Liver (tissue), 9 donors: ENCODE measurements around the gene TPR. TPM values are rescaled to one million over a fixed set of nuclear protein-coding genes. Genes with fewer than 3 reads are reported as not detected.

Experiments used
- DNase-seq: peaks from one replicate; pipeline ENCODE4 v3.0.0-alpha.2; 2017; ENCODE audit warnings: low spot score
- H3K27ac ChIP-seq, 2 donors: one replicate each; pipeline ENCODE4 v1.7.0; 2013; ENCODE audit warnings: inconsistent platforms in 2 of 2, low read length in 2 of 2, control low read depth in 1 of 2, low read depth in 1 of 2, mild to moderate bottlenecking in 1 of 2
- H3K27me3 ChIP-seq, 4 donors: one replicate each; pipeline versions ENCODE4 v1.6.1 to v1.7.0; 2013; ENCODE audit warnings: low read length in 3 of 4, inconsistent platforms in 1 of 4, mild to moderate bottlenecking in 1 of 4, moderate library complexity in 1 of 4; ENCODE audit not compliant: control insufficient read depth in 4 of 4, insufficient read depth in 4 of 4
- H3K36me3 ChIP-seq, 4 donors: one replicate each; pipeline versions ENCODE4 v1.6.1 to v1.7.0; 2013; ENCODE audit warnings: low read length in 3 of 4, mild to moderate bottlenecking in 3 of 4, low read depth in 1 of 4, moderate library complexity in 1 of 4; ENCODE audit not compliant: control insufficient read depth in 4 of 4, insufficient read depth in 3 of 4
- H3K4me1 ChIP-seq, 4 donors: one replicate each; pipeline versions ENCODE4 v1.6.1 to v1.7.0; 2013; ENCODE audit warnings: low read length in 3 of 4, mild to moderate bottlenecking in 3 of 4, moderate library complexity in 1 of 4; ENCODE audit not compliant: control insufficient read depth in 4 of 4, insufficient read depth in 4 of 4
- H3K4me3 ChIP-seq, 3 donors: one replicate each; pipeline versions ENCODE4 v1.6.1 to v1.7.0; 2013; ENCODE audit warnings: low read length in 3 of 3, control low read depth in 1 of 3, low read depth in 1 of 3, mild to moderate bottlenecking in 1 of 3
- H3K9ac ChIP-seq, 2 donors: one replicate each; pipeline ENCODE4 v1.7.0; 2013; ENCODE audit warnings: low read length in 2 of 2, mild to moderate bottlenecking in 2 of 2, moderate library complexity in 2 of 2, control low read depth in 1 of 2, low read depth in 1 of 2
- H3K9me3 ChIP-seq, 4 donors: one replicate each; pipeline versions ENCODE4 v1.6.1 to v1.7.0; 2013; ENCODE audit warnings: low read length in 3 of 4; ENCODE audit not compliant: control insufficient read depth in 4 of 4
- CTCF ChIP-seq: fragments of 150-350 bp; IDR thresholded peaks from 2 replicates; pipeline ENCODE4 v1.5.1; 2017; ENCODE audit warnings: improper control_type of control experiment, low read depth, low read length; ENCODE audit not compliant: missing input control
- EGR1 ChIP-seq, 2 donors: IDR thresholded peaks; 2 replicates each; pipeline ENCODE4 v1.6.1; 2016 to 2018; ENCODE audit warnings: antibody characterized with exemption in 2 of 2, low read depth in 2 of 2
- FOXA2 ChIP-seq: IDR thresholded peaks from 2 replicates; pipeline ENCODE4 v1.6.1; 2016; ENCODE audit warnings: antibody characterized with exemption
- GABPA ChIP-seq, 2 donors: IDR thresholded peaks in 1 of 2; conservative IDR thresholded peaks in 1 of 2; 2 replicates each; pipeline ENCODE4 v1.6.1; 2016; ENCODE audit warnings: antibody characterized with exemption in 2 of 2, mild to moderate bottlenecking in 1 of 2, moderate library complexity in 1 of 2
- HNF4G ChIP-seq: IDR thresholded peaks from 2 replicates; pipeline ENCODE4 v1.6.1; 2016; ENCODE audit warnings: antibody characterized with exemption
- NR2F2 ChIP-seq: IDR thresholded peaks from 2 replicates; pipeline ENCODE4 v1.6.1; 2016; ENCODE audit warnings: antibody characterized with exemption
- RAD21 ChIP-seq, 2 donors: IDR thresholded peaks; 2 replicates each; pipeline ENCODE4 v1.6.1; 2016; ENCODE audit warnings: antibody characterized with exemption in 2 of 2, mild to moderate bottlenecking in 2 of 2
- RXRA ChIP-seq, 2 donors: IDR thresholded peaks; 2 replicates each; pipeline ENCODE4 v1.6.1; 2017 to 2018; ENCODE audit warnings: antibody characterized with exemption in 2 of 2, mild to moderate bottlenecking in 1 of 2
- SP1 ChIP-seq: IDR thresholded peaks from 2 replicates; pipeline ENCODE4 v1.6.1; 2018; ENCODE audit warnings: antibody characterized with exemption, mild to moderate bottlenecking
- TAF1 ChIP-seq: conservative IDR thresholded peaks from 2 replicates; pipeline ENCODE4 v1.6.1; 2016; ENCODE audit warnings: antibody characterized with exemption, mild to moderate bottlenecking
- YY1 ChIP-seq: IDR thresholded peaks from 2 replicates; pipeline ENCODE4 v1.6.1; 2016; ENCODE audit warnings: antibody characterized with exemption, mild to moderate bottlenecking
- ZBTB33 ChIP-seq: IDR thresholded peaks from 2 replicates; pipeline ENCODE4 v1.6.1; 2016; ENCODE audit warnings: antibody characterized with exemption
- WGBS: extraction: QIAGEN DNeasy Blood & Tissue Kit; methylation state at CpG from one replicate; pipeline ENCODE4 v1.1.7; 2013; 5-methylcytosine and 5-hydroxymethylcytosine counted together
- polyA plus RNA-seq, 2 donors: library from polyadenylated mRNA; stranded (reverse) in 1 of 2; unstranded in 1 of 2; fragments of 200-250 nt in 1 of 2; fragments of >200 nt in 1 of 2; fragmentation: Nextera tagmentation in 1 of 2; extraction: Ambion mirVana in 1 of 2; gene quantifications; one replicate each; pipeline versions ENCODE4 v1.2.1 to v1.2.3, GENCODE V29; 2013 to 2015
- total RNA-seq, 2 donors: library from RNA; depleted of rRNA; stranded (reverse); fragments of >200 nt; gene quantifications; one replicate each; pipeline ENCODE4 v1.2.3, GENCODE V29; 2014
- TF ChIP-seq, protein P1 (sequence below): IDR thresholded peaks from 2 replicates; pipeline ENCODE4 v1.6.1; 2016; ENCODE audit warnings: antibody characterized with exemption, mild to moderate bottlenecking
- TF ChIP-seq, protein P2 (sequence below): IDR thresholded peaks from 2 replicates; pipeline ENCODE4 v1.6.1; 2016; ENCODE audit warnings: antibody characterized with exemption
- donor health status: healthy.
- donor health status: healthy.
- donor health status: healthy.
- donor health status: healthy.
- donor health status: healthy.

TPR gene
- total and polyA plus RNA-seq, 4 donors, result 8.1 to 45.1 (median 39.2) TPM

GRCh38 chr1:186420311-186420710 is 45.3 kb upstream of the TPR start:
- H3K4me3 ChIP-seq, result no peak overlapping the region
- DNase-seq, result no peak
- H3K27me3 ChIP-seq, result no peaks in the 10 kb centered on the region
- H3K27ac ChIP-seq, result no peak overlapping the region
- TF ChIP-seq FOXA2, result no peak
- TF ChIP-seq ZBTB33, result no peak
- TF ChIP-seq HNF4G, result no peak
- no peak for TF ChIP-seq CTCF
- no peak for TF ChIP-seq TAF1
- no peak for TF ChIP-seq RAD21 (IDR thresholded peaks at IDR 0.05)
- H3K4me1 ChIP-seq, result no peaks in the 10 kb centered on the region
- H3K9me3 ChIP-seq, result no peaks in the 10 kb centered on the region
- peaks cover 2 to 17% (median 14%) of the 10 kb centered on the region in 4 donors for H3K36me3 ChIP-seq
- no peak overlapping the region for H3K9ac ChIP-seq

- DNase-seq, result no peak
- Histone ChIP-seq H3K4me3 (no peak overlapping the region), H3K4me1 (no peaks in the 10 kb centered on the region), H3K9me3 (no peaks in the 10 kb centered on the region), H3K27ac (no peak overlapping the region), H3K27me3 (no peaks in the 10 kb centered on the region), H3K36me3 (peaks cover 2 to 19% (median 15%) of the 10 kb centered on the region in 4 donors), H3K9ac (no peak overlapping the region)
- 65% methylated on average over 4 of the region's 4 CpGs for WGBS
- TF ChIP-seq EGR1 (IDR thresholded peaks at IDR 0.05; ENCODE audit: low read depth in 2 of 2), result no peak
- TF ChIP-seq, protein P1, sequence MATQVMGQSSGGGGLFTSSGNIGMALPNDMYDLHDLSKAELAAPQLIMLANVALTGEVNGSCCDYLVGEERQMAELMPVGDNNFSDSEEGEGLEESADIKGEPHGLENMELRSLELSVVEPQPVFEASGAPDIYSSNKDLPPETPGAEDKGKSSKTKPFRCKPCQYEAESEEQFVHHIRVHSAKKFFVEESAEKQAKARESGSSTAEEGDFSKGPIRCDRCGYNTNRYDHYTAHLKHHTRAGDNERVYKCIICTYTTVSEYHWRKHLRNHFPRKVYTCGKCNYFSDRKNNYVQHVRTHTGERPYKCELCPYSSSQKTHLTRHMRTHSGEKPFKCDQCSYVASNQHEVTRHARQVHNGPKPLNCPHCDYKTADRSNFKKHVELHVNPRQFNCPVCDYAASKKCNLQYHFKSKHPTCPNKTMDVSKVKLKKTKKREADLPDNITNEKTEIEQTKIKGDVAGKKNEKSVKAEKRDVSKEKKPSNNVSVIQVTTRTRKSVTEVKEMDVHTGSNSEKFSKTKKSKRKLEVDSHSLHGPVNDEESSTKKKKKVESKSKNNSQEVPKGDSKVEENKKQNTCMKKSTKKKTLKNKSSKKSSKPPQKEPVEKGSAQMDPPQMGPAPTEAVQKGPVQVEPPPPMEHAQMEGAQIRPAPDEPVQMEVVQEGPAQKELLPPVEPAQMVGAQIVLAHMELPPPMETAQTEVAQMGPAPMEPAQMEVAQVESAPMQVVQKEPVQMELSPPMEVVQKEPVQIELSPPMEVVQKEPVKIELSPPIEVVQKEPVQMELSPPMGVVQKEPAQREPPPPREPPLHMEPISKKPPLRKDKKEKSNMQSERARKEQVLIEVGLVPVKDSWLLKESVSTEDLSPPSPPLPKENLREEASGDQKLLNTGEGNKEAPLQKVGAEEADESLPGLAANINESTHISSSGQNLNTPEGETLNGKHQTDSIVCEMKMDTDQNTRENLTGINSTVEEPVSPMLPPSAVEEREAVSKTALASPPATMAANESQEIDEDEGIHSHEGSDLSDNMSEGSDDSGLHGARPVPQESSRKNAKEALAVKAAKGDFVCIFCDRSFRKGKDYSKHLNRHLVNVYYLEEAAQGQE, result no peak
- TF ChIP-seq, protein P2, sequence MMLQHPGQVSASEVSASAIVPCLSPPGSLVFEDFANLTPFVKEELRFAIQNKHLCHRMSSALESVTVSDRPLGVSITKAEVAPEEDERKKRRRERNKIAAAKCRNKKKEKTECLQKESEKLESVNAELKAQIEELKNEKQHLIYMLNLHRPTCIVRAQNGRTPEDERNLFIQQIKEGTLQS, result no peak
- no peak for TF ChIP-seq GABPA (IDR thresholded peaks at IDR 0.05 in 1 of 2, conservative IDR thresholded peaks at IDR 0.05 in 1 of 2)
- TF ChIP-seq TAF1, result no peak
- no peak for TF ChIP-seq YY1
- TF ChIP-seq ZBTB33, result no peak
- no peak for TF ChIP-seq HNF4G
- TF ChIP-seq SP1, result no peak
- no peak for TF ChIP-seq NR2F2
- no peak for TF ChIP-seq RXRA (IDR thresholded peaks at IDR 0.05)
- TF ChIP-seq RAD21 (IDR thresholded peaks at IDR 0.05), result no peak
Observed at GRCh38 chr1:186418503-186418902, 43.5 kb upstream of the TPR start.
